DND-41 (cell line): ENCODE measurements around the gene GLMP.

Experiments used
- ATAC-seq: fragments of 200-7000 bp; cut with Tn5 transposase; 3 replicates; pipeline ENCODE4 v1.9.1; 2021; ENCODE audit warnings: low read depth; ENCODE audit not compliant: insufficient read depth
- DNase-seq: peaks from one replicate; pipeline ENCODE4 v3.0.0-alpha.2; 2020
- H2AFZ ChIP-seq: 2 replicates; pipeline ENCODE4 v1.6.0; 2012; ENCODE audit warnings: low read depth, low read length
- H3K27ac ChIP-seq: 2 replicates; pipeline ENCODE4 v1.5.1; 2012; ENCODE audit warnings: low read length, inconsistent platforms
- H3K27me3 ChIP-seq: fragments of 200-600 bp; sonication (generic); 2 replicates; pipeline ENCODE4 v1.6.0; 2012; ENCODE audit warnings: low read length, mild to moderate bottlenecking, inconsistent platforms; ENCODE audit not compliant: insufficient read depth, poor library complexity
- H3K36me3 ChIP-seq: 2 replicates; pipeline ENCODE4 v1.5.1; 2012; ENCODE audit warnings: low read length, inconsistent platforms; ENCODE audit not compliant: insufficient read depth
- H3K4me1 ChIP-seq: 2 replicates; pipeline ENCODE4 v1.5.1; 2012; ENCODE audit warnings: mild to moderate bottlenecking, low read length; ENCODE audit not compliant: insufficient read depth
- H3K4me2 ChIP-seq: 2 replicates; pipeline ENCODE4 v1.6.0; 2012; ENCODE audit warnings: mild to moderate bottlenecking, moderate library complexity, low read length, inconsistent platforms; ENCODE audit not compliant: insufficient read depth
- H3K4me3 ChIP-seq, 2 experiments: fragments of 200-600 bp in 1 of 2; shearing (Covaris generic) in 1 of 2; 2 replicates each; pipeline ENCODE4 v1.5.1; 2012 to 2016; ENCODE audit warnings: inconsistent platforms in 2 of 2, low read length in 2 of 2, mild to moderate bottlenecking in 2 of 2, low read depth in 1 of 2, moderate library complexity in 1 of 2
- H3K79me2 ChIP-seq: 2 replicates; pipeline ENCODE4 v1.6.0; 2012; ENCODE audit warnings: low read length, inconsistent platforms; ENCODE audit not compliant: insufficient read depth
- H3K9ac ChIP-seq: 2 replicates; pipeline ENCODE4 v1.6.0; 2012; ENCODE audit warnings: low read depth, mild to moderate bottlenecking, inconsistent platforms, low read length, moderate library complexity
- H3K9me3 ChIP-seq: 2 replicates; pipeline ENCODE4 v1.5.1; 2012; ENCODE audit warnings: low read length, moderate library complexity, mild to moderate bottlenecking, inconsistent platforms; ENCODE audit not compliant: insufficient read depth, severe bottlenecking
- H4K20me1 ChIP-seq: 2 replicates; pipeline ENCODE4 v1.6.0; 2012; ENCODE audit warnings: low read length; ENCODE audit not compliant: insufficient read depth
- EZH2 ChIP-seq: IDR thresholded peaks from 3 replicates; pipeline ENCODE4 v1.6.1; 2012; ENCODE audit warnings: borderline replicate concordance, low read depth, mild to moderate bottlenecking, moderate library complexity, low read length, inconsistent platforms; ENCODE audit not compliant: severe bottlenecking
- TF ChIP-seq, protein P1 (sequence below): IDR thresholded peaks from 2 replicates; pipeline ENCODE4 v1.5.1; 2012; ENCODE audit warnings: borderline replicate concordance, low read length, moderate library complexity, mild to moderate bottlenecking; ENCODE audit not compliant: poor library complexity, severe bottlenecking; ENCODE audit errors: extremely low read depth

Gene GLMP

DNA sequence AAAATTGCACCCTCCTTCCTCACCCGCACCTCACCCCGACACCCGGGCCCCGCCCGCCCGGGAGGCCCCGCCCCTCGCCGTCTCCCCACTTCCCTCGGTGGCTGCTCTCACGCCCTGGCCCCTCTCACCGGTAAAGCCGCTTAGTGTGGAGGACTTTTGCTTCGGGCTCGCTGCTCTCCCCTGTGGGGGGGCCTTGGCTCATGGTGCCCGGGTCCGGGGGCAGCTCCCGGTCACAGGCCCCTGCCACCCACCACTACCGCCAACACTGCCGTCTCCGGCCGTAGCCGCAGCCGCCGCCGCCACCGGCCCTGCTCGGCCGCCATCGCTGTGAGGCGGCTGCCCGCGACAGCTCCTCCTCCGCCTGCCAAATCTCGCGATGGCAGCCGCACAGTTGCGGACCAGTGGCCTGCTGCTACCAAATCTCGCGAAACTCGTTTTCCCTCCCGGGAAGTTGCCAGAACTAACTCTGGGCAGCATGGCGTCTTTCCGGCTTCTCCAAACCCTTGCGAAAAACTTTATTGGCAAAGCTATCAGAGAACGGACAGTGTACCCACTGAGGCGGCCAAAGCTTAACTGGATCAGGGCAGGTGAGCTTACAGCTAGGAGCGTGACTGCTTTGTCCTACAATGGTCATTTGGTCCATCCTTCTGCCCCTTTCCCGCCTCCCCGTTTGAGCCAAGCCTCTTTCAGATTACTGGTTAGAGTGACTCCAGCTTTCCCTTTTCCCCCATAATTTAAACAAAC lies 12.8 kb downstream of the GLMP start, which contains the start of gene SMG5:
SMG5 (minus strand) TSS at position 347 of the 744 bp plus-strand sequence; CDS start at position 202, 145 bp downstream.
- peak within 1 kb of the TSS; percentile 93 for H2AFZ ChIP-seq

DNA sequence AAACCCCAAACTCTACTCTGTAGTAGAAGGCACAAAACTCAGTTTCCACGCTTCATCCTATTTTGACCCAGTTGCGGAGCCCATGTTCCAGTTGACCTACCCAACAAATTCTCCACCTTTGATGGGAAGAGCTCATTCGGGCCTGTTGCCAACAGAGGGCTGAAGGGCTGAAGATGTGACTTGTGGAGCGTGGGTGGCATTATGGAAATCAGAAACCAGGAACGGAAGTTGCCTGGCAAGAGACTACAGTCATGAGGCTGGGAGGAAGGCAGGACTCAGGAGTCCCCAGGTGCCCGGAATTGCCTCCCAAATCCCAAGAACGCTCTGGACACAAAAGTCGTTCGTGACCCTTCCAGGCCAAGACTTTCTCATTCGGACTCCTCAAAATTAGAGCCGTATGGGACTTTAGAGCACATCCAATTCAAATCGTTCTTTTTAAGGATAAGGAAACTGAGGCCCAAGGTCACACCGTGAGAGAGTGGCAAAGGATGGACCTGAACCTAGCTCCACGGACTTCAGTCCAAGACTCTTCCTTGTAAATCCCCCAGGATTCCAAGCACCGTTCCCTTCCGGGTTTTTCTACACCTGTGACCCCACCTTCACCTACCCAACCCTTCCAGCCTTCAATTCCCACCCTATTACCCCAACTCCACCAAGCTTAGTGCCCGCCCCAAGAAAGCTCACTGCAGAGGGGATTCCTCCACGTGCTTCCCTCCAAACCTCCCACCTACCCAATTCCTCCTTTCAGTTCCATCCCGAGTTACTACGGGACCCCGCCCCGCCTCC lies 13.6 kb downstream of the GLMP start:
- TF ChIP-seq, protein P1, sequence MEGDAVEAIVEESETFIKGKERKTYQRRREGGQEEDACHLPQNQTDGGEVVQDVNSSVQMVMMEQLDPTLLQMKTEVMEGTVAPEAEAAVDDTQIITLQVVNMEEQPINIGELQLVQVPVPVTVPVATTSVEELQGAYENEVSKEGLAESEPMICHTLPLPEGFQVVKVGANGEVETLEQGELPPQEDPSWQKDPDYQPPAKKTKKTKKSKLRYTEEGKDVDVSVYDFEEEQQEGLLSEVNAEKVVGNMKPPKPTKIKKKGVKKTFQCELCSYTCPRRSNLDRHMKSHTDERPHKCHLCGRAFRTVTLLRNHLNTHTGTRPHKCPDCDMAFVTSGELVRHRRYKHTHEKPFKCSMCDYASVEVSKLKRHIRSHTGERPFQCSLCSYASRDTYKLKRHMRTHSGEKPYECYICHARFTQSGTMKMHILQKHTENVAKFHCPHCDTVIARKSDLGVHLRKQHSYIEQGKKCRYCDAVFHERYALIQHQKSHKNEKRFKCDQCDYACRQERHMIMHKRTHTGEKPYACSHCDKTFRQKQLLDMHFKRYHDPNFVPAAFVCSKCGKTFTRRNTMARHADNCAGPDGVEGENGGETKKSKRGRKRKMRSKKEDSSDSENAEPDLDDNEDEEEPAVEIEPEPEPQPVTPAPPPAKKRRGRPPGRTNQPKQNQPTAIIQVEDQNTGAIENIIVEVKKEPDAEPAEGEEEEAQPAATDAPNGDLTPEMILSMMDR: no peak
- TF ChIP-seq EZH2: no peak
- H4K20me1 ChIP-seq: peaks cover 42% of the 10 kb centered on the region
- H3K9me3 ChIP-seq: no peaks in the 10 kb centered on the region
- H3K27me3 ChIP-seq: no peaks in the 10 kb centered on the region
- peak overlapping the region; percentile 86 for H3K27ac ChIP-seq
- peak overlapping the region; percentile 85 for H3K9ac ChIP-seq
- DNase-seq (peak; percentile 24), ATAC-seq (no peak)
- H3K4me3 ChIP-seq: peak overlapping the region; percentile 80 to 91
- peaks cover 37% of the 10 kb centered on the region for H3K4me1 ChIP-seq
- H2AFZ ChIP-seq: peak overlapping the region; percentile 64
- peaks cover 50% of the 10 kb centered on the region for H3K36me3 ChIP-seq
- peak overlapping the region; percentile 92 for H3K4me2 ChIP-seq
- H3K79me2 ChIP-seq: peaks cover 70% of the 10 kb centered on the region

More for the DNA sequence above, 12.8 kb downstream of the GLMP start, which contains the start of gene SMG5:
- Histone ChIP-seq H3K27me3 (no peaks in the 10 kb centered on the region), H3K79me2 (peaks cover 70% of the 10 kb centered on the region), H3K4me1 (peaks cover 37% of the 10 kb centered on the region), H4K20me1 (peaks cover 39% of the 10 kb centered on the region), H3K4me3 (peak within 1 kb of the TSS; percentile 80 to 91), H3K27ac (peak within 1 kb of the TSS; percentile 86), H3K36me3 (peaks cover 42% of the 10 kb centered on the region), H3K4me2 (peak within 1 kb of the TSS; percentile 92), H3K9me3 (no peaks in the 10 kb centered on the region), H3K9ac (peak within 1 kb of the TSS; percentile 85)
- no peak for TF ChIP-seq EZH2
- TF ChIP-seq, protein P1: no peak
- DNase-seq: peak; percentile 97
- ATAC-seq: peak; percentile 95

DNA sequence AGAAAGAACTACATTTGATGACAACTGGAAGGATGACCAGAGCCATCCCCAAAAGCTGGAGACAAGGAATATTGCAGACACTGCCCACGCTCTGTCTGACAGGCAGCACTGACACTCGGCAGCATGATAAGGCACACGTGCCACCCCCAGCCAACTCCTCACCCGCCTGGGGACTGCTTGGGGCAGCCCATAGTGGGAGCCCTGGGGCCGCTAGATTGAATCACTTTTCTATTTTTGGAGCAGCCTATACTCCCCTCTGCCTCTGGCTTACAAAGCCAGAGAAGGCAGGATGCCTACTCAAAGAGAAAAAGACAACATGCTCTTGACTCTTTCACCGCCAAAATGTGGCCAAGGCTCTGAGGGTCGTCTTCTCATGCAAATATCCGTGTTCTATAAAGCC lies 14.2 kb downstream of the GLMP start:
- H3K79me2 ChIP-seq: peaks cover 70% of the 10 kb centered on the region
- H3K36me3 ChIP-seq: peaks cover 53% of the 10 kb centered on the region
- DNase-seq: peak; percentile 19

More for the DNA sequence above, 14.2 kb downstream of the GLMP start:
- H3K9ac ChIP-seq: peak overlapping the region; percentile 85
- peaks cover 37% of the 10 kb centered on the region for H3K4me1 ChIP-seq
- no peaks in the 10 kb centered on the region for H3K9me3 ChIP-seq
- H3K27ac ChIP-seq: peak overlapping the region; percentile 86
- H3K27me3 ChIP-seq: no peaks in the 10 kb centered on the region
- TF ChIP-seq, protein P1: no peak
- no peak for TF ChIP-seq EZH2
- H3K4me3 ChIP-seq: peak overlapping the region; percentile 80 to 91; a peak in 3 of 4 replicates
- peaks cover 43% of the 10 kb centered on the region for H4K20me1 ChIP-seq
- H2AFZ ChIP-seq: no peak overlapping the region
- peak overlapping the region; percentile 92 for H3K4me2 ChIP-seq
- ATAC-seq: no peak
